ACHN (cell line): ENCODE results near the gene PTAFR.
"Not testable (repeated sequence)": the region's sequence is repeated elsewhere in the genome, so short reads cannot be mapped to it uniquely, and the experiment has no call there.

Experiments
- DNase-seq: peaks from one replicate; pipeline ENCODE4 v3.0.0-alpha.2; 2015
- in situ Hi-C: cut with HindIII; loops from 2 replicates; pipeline ENCODE4 v1.10.0; 2017; ENCODE audit warnings: low sequenced_read_pairs, low pct_ligation_motif_present, low pct_unique_long_range_greater_than_20kb

Gene PTAFR

DNA sequence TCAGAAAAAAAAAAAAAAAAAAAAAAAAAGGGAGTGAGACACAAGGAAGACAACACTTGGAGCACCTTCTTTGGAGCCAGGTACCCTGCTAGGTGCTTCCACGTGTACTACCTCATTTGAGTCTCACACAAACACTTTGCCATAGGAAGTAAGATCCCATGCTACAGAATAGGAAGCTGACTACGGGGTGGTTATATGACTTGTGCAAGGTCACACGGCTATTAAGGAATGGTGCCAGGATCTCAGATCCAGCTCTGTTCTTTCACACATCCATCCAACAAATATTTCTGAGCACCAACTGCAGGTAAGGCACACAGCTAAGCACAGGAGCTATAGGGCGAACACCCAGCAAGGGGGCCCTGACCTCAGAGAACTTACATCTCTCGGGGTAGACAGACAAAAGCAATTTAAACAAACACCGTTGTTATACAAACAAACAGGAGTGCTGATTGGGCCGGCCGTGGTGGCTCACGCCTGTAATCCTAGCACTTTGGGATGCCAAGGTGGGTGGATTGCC is 22.4 kb downstream of the PTAFR start:
- in situ Hi-C loops = no loop called here

DNA sequence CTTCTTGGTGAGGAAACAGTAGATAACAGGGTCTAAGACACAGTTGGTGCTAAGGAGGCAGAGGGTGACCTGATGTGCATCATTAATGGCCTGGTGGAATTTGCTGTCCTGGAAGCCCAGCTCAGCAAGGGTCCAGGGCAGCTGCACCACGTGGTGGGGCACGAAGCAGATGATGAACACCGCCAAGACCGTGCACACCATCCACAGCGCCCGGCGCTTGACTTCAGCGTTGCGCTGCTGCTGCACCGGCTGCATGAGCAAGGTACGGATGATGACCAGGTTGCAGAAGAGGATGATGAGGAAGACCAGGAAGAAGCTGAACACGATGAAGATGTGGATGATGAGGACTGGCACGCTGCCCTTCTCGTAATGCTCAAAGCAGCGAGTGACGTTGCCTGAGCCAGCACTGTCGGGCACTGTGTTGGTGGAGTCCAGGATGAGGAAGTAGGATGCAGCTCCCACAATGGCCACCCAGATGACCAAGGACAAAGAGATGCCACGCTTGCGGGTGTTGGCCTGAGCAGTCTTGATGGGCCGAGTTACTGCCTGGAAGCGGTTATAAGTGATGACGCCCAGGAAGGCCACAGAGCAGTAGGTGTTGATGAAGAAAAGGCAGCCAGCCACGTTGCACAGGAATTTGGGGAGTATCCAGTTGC is 26.2 kb downstream of the PTAFR start:
- in situ Hi-C loops = no loop called here

More for the DNA sequence above, 22.4 kb downstream of the PTAFR start:
- no peak for DNase-seq

DNA sequence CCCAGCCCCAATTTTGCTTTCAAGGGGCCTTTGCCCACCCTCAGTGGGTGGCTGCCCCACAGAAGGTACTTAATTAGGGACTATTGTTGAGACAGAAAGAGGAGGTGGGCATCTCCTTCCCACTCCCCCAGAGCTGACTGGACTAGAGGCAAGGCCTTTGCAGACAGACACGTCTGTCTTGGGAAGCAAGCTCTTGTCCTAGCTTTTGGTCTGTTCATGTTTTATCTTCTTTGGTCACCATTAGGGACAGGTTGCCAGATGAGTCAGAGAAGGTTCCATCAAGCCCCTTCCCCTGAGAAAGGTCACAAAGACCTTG is 27.7 kb downstream of the PTAFR start:
- in situ Hi-C loops = no loop called here
- no peak for DNase-seq

More for the DNA sequence above, 26.2 kb downstream of the PTAFR start:
- DNase-seq = no peak

DNA sequence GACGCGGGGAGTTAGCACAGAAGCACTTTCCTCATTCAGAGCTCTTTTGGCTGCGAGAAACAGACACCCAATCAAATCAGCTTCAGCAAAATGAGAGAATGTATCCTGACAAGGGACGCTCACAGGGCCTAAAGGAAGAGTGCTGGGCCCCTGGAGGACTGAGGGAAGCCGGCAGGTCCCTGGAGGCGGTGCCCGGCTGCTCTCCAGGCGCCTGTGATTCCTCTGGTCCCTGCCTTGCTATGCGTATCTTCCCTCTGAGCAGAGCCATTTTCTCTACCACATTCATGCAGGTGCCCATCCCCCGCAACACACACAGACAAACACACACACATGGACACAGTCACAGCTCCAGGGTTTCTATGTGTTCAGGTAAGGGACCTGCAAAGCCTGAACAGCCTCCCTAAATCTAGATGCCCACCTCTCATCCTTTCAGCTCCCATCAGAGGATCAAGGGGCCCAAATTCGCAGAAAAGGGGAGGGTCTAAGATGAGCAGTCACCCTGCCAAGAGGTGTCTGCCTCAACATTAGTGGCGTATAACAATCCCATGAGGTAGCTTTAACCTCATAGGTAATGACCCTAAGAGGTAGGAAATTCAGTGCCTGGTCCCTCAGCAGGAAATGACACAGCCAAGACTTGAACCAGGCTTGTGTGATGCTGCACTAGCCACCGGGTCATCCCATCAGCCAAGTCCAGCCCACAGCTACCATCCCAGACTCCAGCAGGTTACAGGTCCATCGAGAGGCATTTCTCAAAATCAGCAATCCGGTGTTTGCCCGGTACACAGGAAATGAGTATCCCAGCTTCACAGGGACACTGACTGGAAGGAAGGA is 29.0 kb downstream of the PTAFR start:
- DNase-seq = no peak
- in situ Hi-C loops = no loop called here

DNA sequence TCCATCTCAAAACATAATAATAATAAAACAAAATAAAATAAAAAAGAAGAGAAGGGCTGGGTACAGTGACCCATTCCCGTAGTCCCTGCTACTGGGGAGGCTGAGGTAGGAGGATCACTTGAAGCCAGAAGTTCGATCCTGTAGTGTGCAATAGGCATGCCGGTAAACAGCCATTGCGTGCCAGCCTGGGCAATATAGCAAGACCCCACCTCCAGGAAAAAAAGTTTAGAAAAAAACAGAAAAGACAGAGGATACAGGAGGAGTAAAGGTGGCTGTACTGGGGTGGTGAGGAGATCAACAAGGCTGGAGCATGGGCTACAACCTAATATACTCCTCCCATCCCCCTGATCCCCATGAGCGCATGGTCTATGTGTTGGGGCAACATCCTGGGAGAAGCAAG is 30.8 kb downstream of the PTAFR start:
- in situ Hi-C loops = no loop called here
- no peak for DNase-seq

DNA sequence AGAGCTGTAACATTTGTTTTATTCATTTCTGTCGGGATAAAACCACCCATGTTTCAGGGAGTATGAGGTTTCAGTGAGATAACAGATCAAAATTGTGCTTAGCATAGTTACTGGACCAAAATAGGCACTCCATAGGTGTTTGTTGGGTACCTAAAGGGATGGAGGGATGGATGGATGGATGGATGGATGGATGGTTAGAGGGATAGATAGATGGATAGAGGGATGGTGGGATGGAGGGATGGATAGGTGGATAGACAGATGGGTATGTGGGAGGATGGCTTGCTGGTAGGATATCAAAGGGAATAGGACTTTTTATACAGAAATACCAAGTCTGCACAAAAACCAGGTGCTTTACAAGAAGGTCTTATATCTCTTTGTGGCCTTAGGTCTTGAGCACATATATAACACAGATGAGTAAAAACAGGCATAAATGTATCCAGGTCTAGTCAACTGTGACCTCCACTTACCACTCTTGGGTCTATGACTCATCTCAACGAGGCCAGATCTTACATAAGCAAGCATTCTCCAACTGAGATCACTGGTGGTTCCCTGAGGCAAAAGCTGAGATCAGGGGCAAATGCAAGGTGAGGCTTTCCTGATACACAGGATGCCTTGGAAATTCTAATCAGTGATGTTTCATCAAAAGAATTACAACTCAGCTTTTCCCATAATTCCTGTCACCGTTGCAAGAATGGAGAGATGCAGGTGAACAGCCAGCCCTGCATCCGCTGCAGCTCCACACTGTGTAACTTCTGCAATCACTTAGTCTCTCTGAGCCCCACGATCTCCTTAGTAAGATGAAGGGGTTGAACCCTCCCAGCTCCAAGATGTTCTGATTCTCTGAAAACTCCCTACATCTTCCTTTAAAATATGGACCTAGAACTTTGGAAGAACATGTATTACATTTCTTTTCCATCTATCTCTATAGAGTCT is 32.0 kb downstream of the PTAFR start:
- peak; percentile 70 for DNase-seq

DNA sequence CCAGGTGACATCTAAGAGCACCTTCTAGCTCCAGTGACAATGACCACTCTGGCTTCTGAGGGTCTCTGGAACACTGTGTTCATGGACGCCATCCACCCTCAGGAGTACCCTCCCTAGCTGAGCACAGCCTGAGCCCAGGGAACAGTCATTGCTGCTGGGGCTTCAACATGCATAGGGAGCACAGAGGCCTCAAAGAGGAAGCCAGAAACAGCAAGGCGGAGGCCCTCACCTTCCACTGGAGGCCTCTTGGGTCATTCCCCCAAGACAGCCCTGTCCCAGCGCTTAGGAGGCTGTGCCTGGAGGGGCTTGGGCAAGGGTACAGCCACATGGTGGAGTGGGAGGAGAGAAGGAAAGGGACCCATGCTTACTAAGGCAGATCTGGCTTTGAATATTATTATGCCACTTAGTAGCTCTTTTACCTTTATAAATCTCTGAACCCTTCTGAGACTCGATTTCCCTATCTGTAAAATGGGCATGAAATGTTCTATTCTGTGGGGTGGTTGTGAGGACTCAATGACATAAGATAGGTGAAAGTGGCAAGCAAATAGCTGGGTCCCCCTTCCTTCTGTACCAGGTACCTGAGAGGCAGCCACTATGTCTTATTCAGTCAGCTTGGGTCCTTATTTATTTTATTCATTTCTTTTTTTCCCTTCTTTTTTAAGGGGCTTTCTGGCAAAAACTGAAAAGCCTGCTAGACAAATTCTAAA is 32.8 kb downstream of the PTAFR start:
- DNase-seq = no peak
- in situ Hi-C loops = no loop called here

More for the DNA sequence above, 32.0 kb downstream of the PTAFR start:
- in situ Hi-C loops = no loop called here

DNA sequence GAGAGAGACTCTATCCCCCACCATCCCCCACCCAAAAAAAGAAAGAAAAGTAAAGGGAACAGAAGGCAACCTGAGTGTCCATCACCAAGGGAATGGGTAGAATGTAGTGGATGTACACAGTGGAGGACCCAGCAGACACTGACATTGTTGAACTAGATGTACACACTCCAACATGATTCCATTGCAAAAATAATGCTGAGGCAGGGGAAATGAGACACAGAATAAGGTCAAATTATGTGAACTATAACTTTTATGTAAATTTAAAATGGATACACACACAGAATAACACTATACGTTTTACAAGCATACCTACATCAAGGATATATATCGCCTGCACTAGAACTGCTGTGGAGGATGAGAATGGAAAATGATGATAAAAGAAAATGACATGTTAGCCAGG is 34.8 kb downstream of the PTAFR start:
- in situ Hi-C loops = no loop called here
- no peak for DNase-seq

DNA sequence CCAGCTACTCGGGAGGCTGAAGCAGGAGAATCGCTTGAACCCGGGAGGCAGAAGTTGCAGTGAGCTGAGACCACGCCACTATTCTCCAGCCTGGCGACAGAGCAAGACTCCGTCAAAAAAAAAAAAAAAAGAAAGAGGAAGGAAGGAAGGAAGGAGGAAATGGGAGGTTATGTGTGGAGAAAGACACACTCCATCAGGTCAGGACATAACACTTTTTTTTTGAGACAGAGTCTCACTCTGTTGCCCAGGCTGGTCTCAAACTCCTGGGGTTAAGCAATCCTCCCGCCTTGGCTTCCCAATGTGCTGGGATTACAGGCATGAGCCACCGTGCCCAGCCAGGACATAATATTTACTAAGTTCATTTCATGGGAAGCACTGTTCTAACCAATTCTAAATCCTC is 36.6 kb downstream of the PTAFR start:
- in situ Hi-C loops, DNase-seq: not testable (repeated sequence)

DNA sequence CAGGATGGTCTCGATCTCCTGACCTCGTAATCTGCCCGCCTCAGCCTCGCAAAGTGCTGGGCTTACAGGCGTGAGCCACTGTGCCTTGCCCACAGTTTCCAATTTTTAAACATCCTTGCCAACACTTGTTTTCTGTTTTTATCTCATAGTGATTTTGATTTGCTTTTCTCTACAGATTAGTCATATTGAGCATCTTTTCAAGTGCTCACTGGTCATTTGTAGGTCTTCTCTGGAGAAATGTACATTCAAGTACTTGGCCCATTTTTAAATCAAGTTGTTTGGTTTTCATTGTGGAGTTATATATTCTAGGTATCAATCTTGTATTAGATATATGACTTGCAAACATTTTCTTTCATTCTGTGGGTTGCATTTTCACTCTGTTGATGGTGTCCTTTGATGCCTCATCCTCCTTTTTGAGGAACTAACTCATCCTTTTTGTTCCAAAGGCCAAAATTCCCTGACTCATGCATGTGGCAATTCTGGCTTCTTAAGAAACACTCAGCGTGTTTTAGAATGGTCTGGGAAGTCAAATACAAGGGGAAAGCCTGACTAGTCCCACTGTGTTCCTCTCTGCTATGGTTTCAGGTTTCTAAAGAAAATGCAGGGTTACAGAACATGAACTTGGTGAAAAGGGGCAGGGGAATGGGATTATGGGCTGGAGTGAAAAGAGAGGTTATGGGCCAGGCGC is 37.3 kb downstream of the PTAFR start:
- no peak for DNase-seq
- in situ Hi-C loops = no loop called here

DNA sequence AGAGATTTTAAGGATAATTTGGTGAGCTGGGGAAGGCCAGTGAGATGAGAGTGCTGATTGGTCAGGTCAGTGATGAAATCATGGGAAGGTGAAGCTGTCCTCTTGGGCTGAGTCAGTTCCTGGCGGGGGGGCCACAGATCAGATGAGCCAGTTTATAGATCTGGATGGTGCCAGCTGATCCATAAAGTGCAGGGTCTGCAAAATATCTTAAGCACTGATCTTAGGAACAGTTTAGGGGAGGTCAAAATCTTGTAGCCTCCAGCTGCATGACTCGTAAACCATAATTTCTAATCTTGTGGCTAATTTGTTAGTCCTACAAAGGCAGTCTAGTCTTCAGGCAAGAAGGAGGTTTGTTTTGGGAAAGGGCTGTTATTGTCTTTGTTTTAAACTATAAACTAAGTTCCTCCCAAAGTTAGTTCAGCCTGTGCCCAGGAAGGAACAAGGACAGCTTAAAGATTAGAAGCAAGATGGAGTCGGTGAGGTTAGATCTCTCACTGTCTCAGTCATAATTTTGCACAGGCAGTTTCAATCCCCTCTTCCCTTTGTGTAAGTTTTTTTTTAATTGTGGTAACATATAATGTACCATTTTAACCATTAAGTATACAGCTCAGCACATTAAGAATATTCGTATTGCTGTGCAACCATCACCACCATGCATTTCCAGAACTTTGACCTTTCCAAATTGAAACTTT is 39.4 kb downstream of the PTAFR start:
- no peak for DNase-seq
- in situ Hi-C loops = no loop called here

DNA sequence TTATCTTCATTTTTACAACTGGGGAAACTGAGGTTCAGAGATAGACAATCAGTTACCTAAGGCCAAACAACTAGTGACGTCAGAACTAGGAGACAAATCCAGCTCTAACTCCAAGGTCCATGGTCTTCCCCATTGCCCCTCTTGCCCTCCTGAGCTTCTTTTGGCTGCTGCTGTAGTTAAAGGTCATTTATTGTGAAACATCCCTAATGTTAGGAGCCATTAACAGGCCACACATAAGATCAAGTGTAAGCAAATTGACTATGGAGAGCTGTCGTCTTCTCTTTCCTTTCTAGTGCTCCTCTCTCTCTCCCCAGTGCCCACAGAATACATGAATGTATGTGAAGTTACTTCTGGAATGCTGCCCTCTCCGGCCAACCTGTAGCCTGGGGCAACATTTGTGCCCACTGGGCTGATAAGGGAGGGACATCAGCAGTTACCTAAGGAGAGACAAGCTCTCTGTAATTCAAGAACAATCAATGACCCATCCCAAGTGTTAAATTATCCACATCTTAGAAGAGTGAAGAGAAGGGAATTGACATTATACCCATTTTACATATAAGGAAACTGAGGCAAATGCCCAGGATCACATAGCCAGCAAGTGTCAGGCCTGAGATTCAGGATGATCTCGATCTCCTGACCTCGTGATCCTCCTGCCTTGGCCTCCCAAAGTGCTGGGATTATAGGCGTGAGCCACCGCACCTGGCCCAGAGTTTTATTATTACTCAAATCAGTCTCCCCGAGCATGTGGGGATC is 40.1 kb downstream of the PTAFR start:
- no peak for DNase-seq
- in situ Hi-C loops = no loop called here

DNA sequence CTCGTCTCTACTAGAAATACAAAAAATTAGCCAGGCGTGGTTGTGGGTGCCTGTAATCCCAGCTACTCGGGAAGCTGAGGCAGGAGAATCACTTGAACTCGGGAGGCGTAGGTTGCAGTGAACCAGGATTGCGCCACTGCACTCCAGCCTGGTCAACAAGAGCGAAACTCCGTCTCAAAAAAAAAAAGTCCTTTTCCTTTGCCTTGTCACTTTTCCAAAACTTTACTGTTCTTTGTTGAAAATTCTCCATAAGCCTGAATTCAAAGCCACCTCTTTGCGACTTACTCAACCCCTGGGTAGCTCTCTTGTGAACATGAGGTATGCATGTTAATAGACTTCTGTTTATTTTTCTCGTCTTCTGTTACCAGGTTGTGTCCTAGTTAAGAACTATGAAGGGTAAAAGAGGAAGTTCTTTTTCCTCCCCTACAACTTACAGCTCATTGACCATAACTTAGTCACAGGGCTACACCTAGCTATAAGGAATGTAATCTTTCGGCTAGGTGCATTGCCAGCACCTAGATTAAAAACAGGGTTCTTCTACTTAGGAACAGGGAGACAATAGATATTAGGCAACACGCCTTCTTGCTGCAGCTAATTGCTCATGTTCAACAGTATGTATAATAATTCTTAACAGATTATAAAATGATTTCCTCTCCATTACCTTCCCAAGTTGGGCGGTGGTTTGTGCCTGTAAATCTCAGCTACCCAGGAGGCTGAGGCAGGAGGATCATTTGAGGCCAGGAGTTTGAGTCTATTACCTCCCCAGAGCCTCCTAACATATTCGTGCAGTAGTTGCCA is 40.9 kb downstream of the PTAFR start:
- in situ Hi-C loops = no loop called here
- DNase-seq = no peak

DNA sequence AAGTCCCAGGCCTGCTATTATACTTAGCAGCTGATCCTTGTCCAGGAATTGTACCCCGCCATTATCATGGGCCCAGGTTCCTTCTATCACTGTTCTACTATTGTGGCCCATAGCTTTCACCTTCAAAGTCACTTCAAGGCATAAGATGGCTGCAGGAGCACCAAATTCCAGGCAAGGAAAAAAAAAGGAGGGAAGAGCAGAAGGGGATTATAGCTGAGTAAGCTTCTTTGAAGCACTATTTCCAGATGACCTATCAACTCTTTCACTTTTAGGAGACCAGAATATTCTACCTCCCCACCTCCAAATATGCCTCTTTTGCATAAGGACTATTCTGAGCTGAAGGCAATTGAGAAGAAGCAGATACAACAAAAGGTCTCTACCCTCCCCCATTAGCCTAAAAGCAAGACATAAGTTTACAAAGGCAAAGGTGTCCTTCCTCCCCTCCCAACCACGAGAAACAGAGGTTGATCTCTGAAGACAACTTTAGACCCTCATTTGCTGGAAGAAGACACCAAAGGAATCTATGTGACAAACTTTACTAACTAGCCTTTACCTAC is 41.8 kb downstream of the PTAFR start:
- in situ Hi-C loops = no loop called here
- DNase-seq = no peak

DNA sequence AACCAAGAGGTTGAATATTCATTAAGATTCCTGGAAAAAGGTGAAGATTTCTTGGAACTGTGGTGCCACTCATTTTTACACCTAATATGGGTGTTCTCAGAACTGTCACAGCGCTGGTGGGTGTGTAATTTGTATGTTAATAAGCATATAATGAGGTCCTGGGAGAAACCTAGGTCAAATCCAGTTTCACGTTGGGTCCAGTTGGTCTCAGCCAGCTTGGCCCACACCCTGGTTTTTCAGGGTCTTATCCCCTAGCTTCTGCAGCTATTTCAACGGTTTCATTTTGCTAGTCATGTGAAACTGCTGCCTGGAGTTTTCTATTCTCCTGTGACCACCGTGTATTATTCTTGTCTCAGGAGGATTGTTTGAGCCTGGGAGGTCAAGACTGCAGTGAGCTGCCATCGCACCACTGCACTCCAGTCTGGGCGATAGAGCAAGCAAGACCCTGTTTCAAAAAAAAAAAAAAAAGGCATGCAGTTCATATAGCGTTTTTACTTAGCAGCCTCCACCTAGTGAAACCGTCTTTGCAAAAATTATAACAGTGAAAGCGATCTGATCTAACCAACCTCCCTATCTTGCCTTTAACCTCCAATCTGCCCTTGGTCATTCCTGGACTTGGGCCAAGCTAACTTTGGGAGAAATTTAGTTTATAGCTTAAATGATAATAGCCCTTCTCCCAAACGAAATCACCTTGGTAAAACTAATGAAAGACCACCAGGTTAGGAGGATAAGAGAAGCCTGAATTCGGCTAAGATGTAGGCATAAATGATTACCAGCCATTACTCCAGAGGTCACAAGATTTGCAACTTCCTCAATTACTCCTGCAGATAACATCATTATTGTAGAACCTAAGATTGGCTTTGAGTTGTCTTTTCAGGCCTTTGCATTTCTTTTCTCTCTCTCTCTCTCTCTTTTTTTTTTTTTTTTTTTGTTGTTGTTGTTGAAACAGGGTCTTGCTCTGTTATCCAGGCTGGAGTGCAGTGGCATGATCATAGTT is 44.0 kb downstream of the PTAFR start:
- in situ Hi-C loops = no loop called here
- DNase-seq = no peak
